Activated CD8-positive, alpha-beta memory T cell treated with anti-CD3 and anti-CD28 coated beads, Interleukin-2, amount 10 ng/mL, durations not matched to agents 7 days and 5 days (primary cell): Measurements from ENCODE around the gene PPP1R13L. TPM values are rescaled to one million over a fixed set of nuclear protein-coding genes. Genes with fewer than 3 reads are reported as not detected.
"Not testable (repeated sequence)": the region's sequence is repeated elsewhere in the genome, so short reads cannot be mapped to it uniquely, and the experiment has no call there.

Source experiments
- ATAC-seq: fragments of 150-1000 bp; cut with Tn5 transposase; one replicate; pipeline ENCODE4 v1.10.0; 2021; ENCODE audit warnings: moderate library complexity
- CTCF ChIA-PET: fragments of 350-600 bp; sonication (Branson Sonifier 250); formaldehyde crosslinking; loops from one replicate; lab custom pipeline; 2021; ENCODE audit warnings: antibody characterized with exemption; lab: Charles Lee
- DNase-seq: peaks from one replicate; pipeline ENCODE4 v3.0.0-alpha.2; 2020
- H3K27ac Mint-ChIP-seq: one replicate; pipeline ENCODE4 v1.8.0; 2021; ENCODE audit warnings: mild to moderate bottlenecking, mixed read lengths
- H3K27me3 Mint-ChIP-seq: one replicate; pipeline ENCODE4 v1.8.0; 2021; ENCODE audit warnings: mixed read lengths
- H3K36me3 Mint-ChIP-seq: one replicate; pipeline ENCODE4 v1.8.0; 2021; ENCODE audit warnings: mild to moderate bottlenecking, mixed read lengths
- H3K4me1 Mint-ChIP-seq: one replicate; pipeline ENCODE4 v1.8.0; 2021; ENCODE audit warnings: mixed read lengths
- H3K4me3 Mint-ChIP-seq: one replicate; pipeline ENCODE4 v1.8.0; 2021; ENCODE audit warnings: mild to moderate bottlenecking, moderate library complexity, mixed read lengths
- H3K9me3 Mint-ChIP-seq: one replicate; pipeline ENCODE4 v1.8.0; 2022; ENCODE audit warnings: low read depth, mixed read lengths
- microRNA-seq: library from miRNA; unstranded; fragments of <30 nt; microRNA quantifications from one replicate; pipeline ENCODE4 v1.2.0, GENCODE V29; 2022
- total RNA-seq, 2 experiments: library from RNA; stranded (reverse); gene quantifications; one replicate each; pipeline ENCODE4 v1.2.3, GENCODE V29; 2021

The PPP1R13L gene
- total RNA-seq, 2 experiments from 2014 or later, result 6.4 to 11.7 TPM

- no peaks in the 10 kb centered on the region for H3K9me3 Mint-ChIP-seq
- peak; percentile 47 for DNase-seq
- CTCF ChIA-PET, result interaction anchor here (1.1 to 1.4 kb wide), 2 partner anchors 176 to 323 kb away, joined by 3 read pairs; no protein-coding TSS in a partner anchor
- H3K27ac Mint-ChIP-seq, result no peak within 1 kb of the TSS
- ATAC-seq, result peak; percentile 52
- H3K4me3 Mint-ChIP-seq, result peak within 1 kb of the TSS; percentile 10
- no peaks in the 10 kb centered on the region for H3K36me3 Mint-ChIP-seq
- H3K27me3 Mint-ChIP-seq, result peaks cover 26% of the 10 kb centered on the region
- peaks cover 7% of the 10 kb centered on the region for H3K4me1 Mint-ChIP-seq
Measured at GRCh38 chr19:45340232-45340898, 64.5 kb downstream of the PPP1R13L start, which contains the start of gene KLC3. Gene KLC3, plus strand, starts transcription at chr19:45340750. Its CDS starts 4,792 bp downstream, at chr19:45345542.

DNA sequence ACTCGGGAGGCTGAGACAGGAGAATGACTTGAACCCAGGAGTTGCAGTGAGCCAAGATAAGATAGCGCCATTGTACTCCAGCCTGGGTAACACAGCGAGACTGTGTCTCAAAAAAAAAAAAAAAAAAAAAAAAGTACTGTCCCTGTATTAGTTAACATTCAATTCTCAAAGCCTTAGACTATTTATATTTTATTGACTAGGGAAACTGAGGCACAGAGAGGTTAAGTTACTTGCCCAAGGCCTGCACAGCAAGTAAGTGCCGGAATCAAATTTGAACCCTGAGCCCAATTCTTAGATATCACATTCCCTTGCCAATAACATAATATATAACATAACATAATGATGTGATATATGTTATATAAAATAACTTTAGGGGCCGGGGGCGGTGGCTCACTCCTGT lies 65.2 kb downstream of the PPP1R13L start:
- H3K4me1 Mint-ChIP-seq, result peaks cover 7% of the 10 kb centered on the region
- H3K4me3 Mint-ChIP-seq, result no peak overlapping the region
- H3K9me3 Mint-ChIP-seq, result no peaks in the 10 kb centered on the region
- no peaks in the 10 kb centered on the region for H3K36me3 Mint-ChIP-seq
- peaks cover 23% of the 10 kb centered on the region for H3K27me3 Mint-ChIP-seq
- DNase-seq (no peak), ATAC-seq (no peak)
- no peak overlapping the region for H3K27ac Mint-ChIP-seq
- CTCF ChIA-PET, result interaction anchor here (1.0 to 1.4 kb wide), 11 partner anchors 24 to 450 kb away, joined by 3 to 5 read pairs (median 3); partner anchors contain the start of gene MARK4

DNA sequence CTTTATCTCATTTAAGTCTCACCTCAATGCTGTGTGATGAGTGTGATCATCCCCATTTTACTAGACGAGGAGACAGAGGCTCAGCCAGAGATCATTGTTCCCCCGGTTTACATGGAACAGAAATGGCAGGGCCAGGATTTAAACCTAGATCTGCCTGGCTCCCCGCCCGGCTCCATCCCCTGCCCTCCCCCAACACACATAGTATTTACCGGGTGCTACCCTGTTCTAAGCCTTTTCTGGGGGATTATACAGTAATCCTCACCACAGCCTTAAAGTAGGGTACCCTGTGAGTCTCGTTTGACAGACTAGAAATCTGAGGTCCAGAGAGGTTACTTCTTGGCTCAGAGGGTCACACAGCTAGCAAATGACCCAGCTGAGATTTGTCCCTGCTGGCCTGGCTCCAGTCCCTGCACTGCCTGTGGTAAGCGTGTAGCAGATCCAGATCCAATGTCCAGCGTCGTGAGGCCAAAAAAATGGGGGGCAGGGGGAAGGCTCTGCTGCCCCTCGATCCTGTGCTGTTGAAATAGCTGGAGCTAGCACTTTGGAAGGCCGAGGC lies 68.1 kb downstream of the PPP1R13L start:
- Mint-ChIP-seq H3K9me3 (no peaks in the 10 kb centered on the region), H3K27ac (no peak overlapping the region), H3K27me3 (peaks cover 20% of the 10 kb centered on the region), H3K4me3 (no peak overlapping the region), H3K36me3 (no peaks in the 10 kb centered on the region), H3K4me1 (peaks cover 7% of the 10 kb centered on the region)
- CTCF ChIA-PET, result interaction anchor here (2.3 kb wide), 2 partner anchors 12 to 88 kb away, joined by 6 read pairs; no protein-coding TSS in a partner anchor
- ATAC-seq, result no peak
- no peak for DNase-seq

DNA sequence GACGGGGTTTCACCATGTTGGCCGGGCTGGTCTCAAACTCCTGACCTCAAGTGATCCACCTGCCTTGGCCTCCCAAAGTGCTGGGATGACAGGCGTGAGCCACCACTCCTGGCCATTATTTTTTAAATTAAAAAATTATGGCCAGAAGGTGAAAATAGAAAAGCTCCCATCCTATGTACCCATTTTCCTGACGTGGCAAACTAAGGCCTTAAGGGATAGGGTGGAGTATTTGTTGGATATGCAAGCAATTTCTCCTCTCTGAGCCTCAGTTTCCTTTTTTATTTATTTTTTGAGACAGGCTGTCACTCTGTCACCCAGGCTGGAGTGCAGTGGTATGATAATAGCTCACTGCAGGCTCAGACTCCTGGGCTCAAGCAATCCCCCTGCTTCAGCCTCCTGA lies 70.0 kb downstream of the PPP1R13L start:
- H3K9me3 Mint-ChIP-seq, H3K27ac Mint-ChIP-seq, H3K4me3 Mint-ChIP-seq, ATAC-seq, H3K4me1 Mint-ChIP-seq, DNase-seq, H3K36me3 Mint-ChIP-seq: not testable (repeated sequence)
- peaks cover 16% of the 10 kb centered on the region for H3K27me3 Mint-ChIP-seq
- CTCF ChIA-PET, result interaction anchor here (0.7 kb wide), 1 partner anchor 7 kb away, joined by 3 read pairs; no protein-coding TSS in a partner anchor

- Mint-ChIP-seq H3K27me3 (peaks cover 15% of the 10 kb centered on the region), H3K4me1 (peaks cover 4% of the 10 kb centered on the region), H3K9me3 (no peaks in the 10 kb centered on the region), H3K36me3 (no peaks in the 10 kb centered on the region), H3K27ac (no peak overlapping the region), H3K4me3 (no peak overlapping the region)
- DNase-seq (no peak), ATAC-seq (no peak)
- CTCF ChIA-PET, result no interaction called here
Measured at GRCh38 chr19:45333609-45334303, 71.1 kb downstream of the PPP1R13L start.

DNA sequence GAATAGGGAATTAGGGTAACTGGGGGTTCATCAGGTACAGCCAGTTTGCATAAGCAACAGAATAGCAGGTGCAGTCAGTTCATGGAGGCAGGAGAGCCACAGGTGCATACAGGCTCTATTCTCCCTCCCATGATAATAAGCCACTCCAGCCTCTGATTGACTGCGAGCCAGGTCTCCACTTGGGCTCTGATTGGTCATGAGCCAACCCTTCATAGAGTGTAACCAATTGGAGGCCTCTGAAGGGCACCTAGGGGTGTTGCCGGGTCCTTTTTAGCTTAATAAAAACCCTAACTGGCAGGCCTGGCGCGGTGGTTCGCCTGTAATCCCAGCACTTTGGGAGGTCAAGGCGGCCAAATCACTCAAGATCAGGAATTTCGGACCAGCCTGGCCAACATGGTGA lies 73.5 kb downstream of the PPP1R13L start:
- H3K9me3 Mint-ChIP-seq, result no peaks in the 10 kb centered on the region
- no peak for ATAC-seq

More for the DNA sequence above, 73.5 kb downstream of the PPP1R13L start:
- Mint-ChIP-seq H3K27ac (no peak overlapping the region), H3K27me3 (peaks cover 10% of the 10 kb centered on the region), H3K4me1 (peaks cover under 1% of the 10 kb centered on the region), H3K36me3 (no peaks in the 10 kb centered on the region), H3K4me3 (no peak overlapping the region)
- no peak for DNase-seq
- CTCF ChIA-PET, result no interaction called here

Small RNAs within 50 kb of the gene (microRNA-seq; reads per million reads assigned to microRNA genes)
- not detected for gene MIR6088

Other genes with a start within 250 kb of the PPP1R13L start
- gene NKPD1, start 244.1 kb downstream of the PPP1R13L start, total RNA-seq, result under 1 TPM; 0.14 to 0.18 TPM
- 10 to 100 TPM; 50.3 to 50.6 TPM for gene TRAPPC6A, start 226.8 kb downstream of the PPP1R13L start, total RNA-seq
- 10 to 100 TPM; 15.7 to 17.6 TPM for gene BLOC1S3, start 226.3 kb downstream of the PPP1R13L start, total RNA-seq
- not detected for gene EXOC3L2, start 159.7 kb downstream of the PPP1R13L start, total RNA-seq
- 10 to 100 TPM; 25.9 to 29.4 TPM for gene MARK4, start 153.8 kb downstream of the PPP1R13L start, total RNA-seq
- not detected for gene CKM, start 82.2 kb downstream of the PPP1R13L start, total RNA-seq
- gene KLC3, start 64.3 kb downstream of the PPP1R13L start, total RNA-seq, result not detected
- 10 to 100 TPM; 26.1 to 26.8 TPM for gene ERCC2, start 34.5 kb downstream of the PPP1R13L start, total RNA-seq
- 10 to 100 TPM in 1 of 2 experiments, 1 to 10 TPM in 1; 8.9 to 12.2 TPM for gene POLR1G, start 1.6 kb upstream of the PPP1R13L start, total RNA-seq
- gene ERCC1, start 18.8 kb upstream of the PPP1R13L start, total RNA-seq, result 10 to 100 TPM; 62.5 to 73.4 TPM
- gene FOSB, start 62.9 kb upstream of the PPP1R13L start, total RNA-seq, result 10 to 100 TPM in 1 of 2 experiments, 1 to 10 TPM in 1; 5.6 to 98.6 TPM
- 1 to 10 TPM; 3.1 to 4.3 TPM for gene RTN2, start 92.0 kb upstream of the PPP1R13L start, total RNA-seq
- 1 to 10 TPM; 4.3 to 4.5 TPM for gene PPM1N, start 93.4 kb upstream of the PPP1R13L start, total RNA-seq
- 100 to 1,000 TPM; 223 to 308 TPM for gene VASP, start 102.4 kb upstream of the PPP1R13L start, total RNA-seq
- gene OPA3, start 179.7 kb upstream of the PPP1R13L start, total RNA-seq, result 10 to 100 TPM; 13.4 to 16.7 TPM
- not detected for gene GPR4, start 197.1 kb upstream of the PPP1R13L start, total RNA-seq
- 100 to 1,000 TPM; 122 to 128 TPM for gene EML2, start 234.3 kb upstream of the PPP1R13L start, total RNA-seq